Measurements from ENCODE around the gene GPRIN2. TPM values are rescaled to one million over a fixed set of nuclear protein-coding genes. Genes with fewer than 3 reads are reported as not detected.
"Not testable (repeated sequence)": the region's sequence is repeated elsewhere in the genome, so short reads cannot be mapped to it uniquely, and the experiment has no call there.

The GPRIN2 gene
- total and polyA plus RNA-seq, 7 donors = 0.16 to 30.0 (median 11.6) TPM; not detected in 1

DNA sequence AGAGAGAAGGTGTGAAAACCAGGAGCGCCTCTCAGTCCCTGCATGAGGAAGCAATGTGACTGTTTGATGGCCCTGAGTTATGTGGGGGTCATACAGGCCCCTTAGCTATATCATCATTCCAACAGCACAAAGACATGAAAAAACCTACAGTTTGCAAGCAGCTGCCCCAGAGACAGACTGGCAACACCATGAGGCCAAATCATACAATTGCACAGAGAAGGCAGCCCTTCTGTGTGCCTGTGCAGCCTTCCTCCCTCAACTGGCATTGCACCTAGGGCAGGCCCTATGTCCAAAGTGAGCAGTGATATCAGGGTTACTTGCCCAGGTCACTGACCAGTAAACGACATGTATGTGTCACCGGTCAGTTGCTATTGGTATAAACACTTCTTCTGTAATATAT, 41.6 kb downstream of the GPRIN2 start:
- Histone ChIP-seq H3K9me3 (no peaks in the 10 kb centered on the region), H3K27me3 (no peaks in the 10 kb centered on the region), H3K36me3 (no peaks in the 10 kb centered on the region), H3K4me1 (peaks cover 0 to 11% (median 7%) of the 10 kb centered on the region in 4 donors), H3K4me3 (no peak overlapping the region), H3K27ac (no peak overlapping the region)
- 80 to 81% methylated on average over 3 of the region's 3 CpGs for WGBS, 2 donors
- TF ChIP-seq POLR2A (IDR thresholded peaks at IDR 0.05) = no peak
- TF ChIP-seq POLR2AphosphoS5 (IDR thresholded peaks at IDR 0.05) = no peak
- no peak for TF ChIP-seq CTCF (IDR thresholded peaks at IDR 0.05)
- TF ChIP-seq EP300 (IDR thresholded peaks at IDR 0.05) = no peak
- intact Hi-C loops (cut with DNase I) = no loop called here
- DNase-seq = no peak

DNA sequence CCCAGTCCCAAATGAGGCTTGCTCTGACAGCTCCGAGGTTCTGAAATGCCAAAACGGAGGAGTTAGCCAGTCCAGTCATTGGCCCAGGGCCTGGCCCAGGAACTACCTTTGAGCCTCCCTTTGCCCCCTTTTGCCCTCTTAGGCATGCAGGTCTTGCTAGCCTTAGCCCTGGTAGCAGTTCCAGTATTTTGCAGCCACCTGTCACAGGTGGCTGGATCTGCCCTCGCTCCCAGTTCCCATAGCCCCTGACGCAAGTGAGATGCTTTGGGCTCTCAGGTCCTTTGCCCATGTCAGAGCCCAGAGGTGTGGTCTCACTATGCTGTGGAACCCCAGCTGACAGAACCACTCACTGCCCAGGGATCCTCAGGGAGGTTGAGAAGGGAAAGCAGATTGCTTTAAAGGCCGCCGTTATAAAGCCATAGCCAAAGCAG, 42.0 kb downstream of the GPRIN2 start:
- intact Hi-C loops (cut with DNase I) = no loop called here
- 78 to 84% methylated on average over 6 of the region's 6 CpGs for WGBS, 2 donors
- no peak for TF ChIP-seq CTCF (IDR thresholded peaks at IDR 0.05)
- TF ChIP-seq EP300 (IDR thresholded peaks at IDR 0.05) = no peak
- no peak for TF ChIP-seq POLR2A (IDR thresholded peaks at IDR 0.05)
- no peak for TF ChIP-seq POLR2AphosphoS5 (IDR thresholded peaks at IDR 0.05)

DNA sequence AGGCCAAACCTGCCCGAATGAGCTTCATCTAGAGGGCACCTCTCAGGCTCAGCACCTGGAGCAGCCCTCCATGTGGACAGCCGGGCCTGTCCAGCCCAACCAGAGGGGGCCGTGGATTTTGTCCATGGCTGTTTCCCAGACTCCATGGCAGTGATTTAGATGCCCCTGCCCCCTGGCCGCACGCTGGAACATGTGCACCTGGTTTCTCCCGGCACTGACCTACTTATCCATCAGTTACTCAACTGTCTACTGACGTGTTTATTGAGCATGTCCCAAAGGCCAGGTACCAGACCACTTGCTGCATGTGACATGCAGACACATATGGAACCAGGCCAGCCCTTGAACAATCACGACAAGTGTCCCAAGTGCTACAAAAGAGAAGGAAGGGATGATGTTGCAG, 43.1 kb downstream of the GPRIN2 start:
- H3K4me1 ChIP-seq = peaks cover 0 to 11% (median 7%) of the 10 kb centered on the region in 4 donors
- DNase-seq; H3K27me3 ChIP-seq; H3K4me3 ChIP-seq; intact Hi-C loops (cut with DNase I); H3K36me3 ChIP-seq; H3K27ac ChIP-seq; H3K9me3 ChIP-seq: not testable (repeated sequence)
- no CpG with 5 or more reads among the region's 8 CpGs for WGBS, 2 donors

More for the DNA sequence above, 42.0 kb downstream of the GPRIN2 start:
- Histone ChIP-seq H3K9me3 (no peaks in the 10 kb centered on the region), H3K36me3 (no peaks in the 10 kb centered on the region), H3K27ac (no peak overlapping the region), H3K4me3 (no peak overlapping the region), H3K27me3 (no peaks in the 10 kb centered on the region), H3K4me1 (peaks cover 0 to 11% (median 7%) of the 10 kb centered on the region in 4 donors)
- DNase-seq = no peak

GRCh38 chr10:46512725-46513124, 43.7 kb downstream of the GPRIN2 start:
- H3K4me1 ChIP-seq = peaks cover 0 to 11% (median 7%) of the 10 kb centered on the region in 4 donors
- DNase-seq; H3K4me3 ChIP-seq; H3K9me3 ChIP-seq; H3K36me3 ChIP-seq; H3K27ac ChIP-seq; H3K27me3 ChIP-seq; intact Hi-C loops (cut with DNase I): not testable (repeated sequence)
- WGBS, 2 donors = 13 to 72% methylated on average over 3 of the region's 7 CpGs

DNA sequence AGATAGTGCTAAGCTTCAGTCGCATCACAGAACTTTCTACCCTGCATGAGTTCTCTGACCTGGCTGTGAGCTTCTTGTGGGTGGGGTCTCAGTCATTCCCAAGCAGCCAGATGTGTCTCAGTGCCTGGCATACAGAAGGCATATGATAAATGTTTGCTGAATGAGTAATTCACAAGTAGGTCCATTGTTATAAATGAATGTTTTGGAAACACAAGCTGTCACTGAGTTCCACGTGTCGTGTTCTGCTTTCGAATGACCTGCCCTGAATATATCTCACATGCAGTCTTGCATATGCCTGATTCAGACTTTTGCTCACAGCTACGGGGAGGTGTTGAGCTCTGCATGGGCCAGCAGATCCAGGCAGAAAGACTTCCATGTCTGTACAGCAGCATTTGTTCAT, 44.5 kb downstream of the GPRIN2 start:
- H3K36me3 ChIP-seq; intact Hi-C loops (cut with DNase I): not testable (repeated sequence)

More for the DNA sequence above, 44.5 kb downstream of the GPRIN2 start:
- not testable (repeated sequence) for H3K9me3 ChIP-seq, H3K4me1 ChIP-seq, H3K27ac ChIP-seq, H3K4me3 ChIP-seq, H3K27me3 ChIP-seq, DNase-seq
- WGBS, 2 donors = no CpG with 5 or more reads among the region's 5 CpGs

Other genes starting within 250 kb of the GPRIN2 start
- under 1 TPM in 1 of 4 donors, not detected in 3; 0.68 TPM for gene ANXA8L1, start 180.9 kb downstream of the GPRIN2 start, total RNA-seq
- gene ANXA8L1, start 180.9 kb downstream of the GPRIN2 start, polyA plus RNA-seq = not detected
- gene NPY4R, start 90.7 kb downstream of the GPRIN2 start, total RNA-seq = 1 to 10 TPM; 1.5 to 6.6 (median 4.1) TPM
- 1 to 10 TPM in 2 of 3 donors, under 1 TPM in 1; 0.46 to 3.1 (median 2.4) TPM for gene NPY4R, start 90.7 kb downstream of the GPRIN2 start, polyA plus RNA-seq
- gene SYT15, start 22.5 kb upstream of the GPRIN2 start, total RNA-seq = 1 to 10 TPM in 2 of 4 donors, under 1 TPM in 2; 0.81 to 1.4 (median 1.0) TPM
- 1 to 10 TPM; 1.2 to 1.7 (median 1.2) TPM for gene SYT15, start 22.5 kb upstream of the GPRIN2 start, polyA plus RNA-seq